WTC11 (cell line): ENCODE data around the gene RAD18. TPM values are rescaled to one million over a fixed set of nuclear protein-coding genes. Genes with fewer than 3 reads are reported as not detected.

Experiments used
- ATAC-seq: fragments of 200-7000 bp; cut with Tn5 transposase; 2 replicates; pipeline ENCODE4 v1.10.0; 2021; ENCODE audit warnings: mild to moderate bottlenecking, moderate library complexity
- CTCF ChIA-PET: fragments of 300-600 bp; sonication (Branson Sonifier 250); formaldehyde crosslinking; loops from one replicate; lab custom pipeline; 2021; ENCODE audit warnings: antibody characterized with exemption; lab: Charles Lee
- POLR2A ChIA-PET: fragments of 350-600 bp; sonication (Branson Sonifier 250); formaldehyde crosslinking; loops from one replicate; lab custom pipeline; 2021; ENCODE audit warnings: antibody characterized with exemption; lab: Charles Lee
- DNase-seq: peaks from one replicate; pipeline ENCODE4 v3.0.0; 2021; ENCODE audit warnings: low spot score
- H3K27ac Mint-ChIP-seq: 2 replicates; pipeline ENCODE4 v1.8.0; 2021; ENCODE audit warnings: mixed read lengths
- H3K27me3 Mint-ChIP-seq: 2 replicates; pipeline ENCODE4 v1.8.0; 2021; ENCODE audit warnings: low read depth, mild to moderate bottlenecking, moderate library complexity, mixed read lengths
- H3K36me3 Mint-ChIP-seq: 2 replicates; pipeline ENCODE4 v1.8.0; 2021; ENCODE audit warnings: mixed read lengths
- H3K4me1 Mint-ChIP-seq: 2 replicates; pipeline ENCODE4 v1.8.0; 2022; ENCODE audit warnings: mixed read lengths
- H3K4me3 Mint-ChIP-seq: 2 replicates; pipeline ENCODE4 v1.8.0; 2021; ENCODE audit warnings: mild to moderate bottlenecking, moderate library complexity, mixed read lengths
- H3K9me3 Mint-ChIP-seq: 2 replicates; pipeline ENCODE4 v1.8.0; 2021; ENCODE audit warnings: mixed read lengths
- ATF2 ChIP-seq: sonication (generic); formaldehyde crosslinking; IDR thresholded peaks from 2 replicates; pipeline ENCODE4 v1.8.1; 2022; ENCODE audit warnings: low read depth, missing genetic modification reagents, borderline replicate concordance
- ATF3 ChIP-seq: sonication (generic); formaldehyde crosslinking; conservative IDR thresholded peaks from 2 replicates; pipeline ENCODE4 v1.8.1; 2022; ENCODE audit warnings: mild to moderate bottlenecking, missing genetic modification reagents
- CREM ChIP-seq: sonication (generic); formaldehyde crosslinking; IDR thresholded peaks from 2 replicates; pipeline ENCODE4 v1.8.1; 2022; ENCODE audit warnings: mild to moderate bottlenecking, missing genetic modification reagents, moderate library complexity
- ELF4 ChIP-seq: sonication (generic); formaldehyde crosslinking; IDR thresholded peaks from 2 replicates; pipeline ENCODE4 v1.8.1; 2022; ENCODE audit warnings: low read depth, mild to moderate bottlenecking, moderate library complexity, missing genetic modification reagents
- ESRRA ChIP-seq: sonication (generic); formaldehyde crosslinking; IDR thresholded peaks from 2 replicates; pipeline ENCODE4 v1.8.1; 2022; ENCODE audit warnings: mild to moderate bottlenecking, missing genetic modification reagents, borderline replicate concordance
- GABPB1 ChIP-seq: sonication (generic); formaldehyde crosslinking; IDR thresholded peaks from 2 replicates; pipeline ENCODE4 v1.8.1; 2023; ENCODE audit warnings: mild to moderate bottlenecking, missing genetic modification reagents
- IRF1 ChIP-seq: sonication (generic); formaldehyde crosslinking; IDR thresholded peaks from 2 replicates; pipeline ENCODE4 v1.8.0; 2023; ENCODE audit warnings: missing genetic modification reagents
- IRF2 ChIP-seq: sonication (generic); formaldehyde crosslinking; IDR thresholded peaks from 2 replicates; pipeline ENCODE4 v1.8.0; 2022; ENCODE audit warnings: low read depth, missing genetic modification reagents, borderline replicate concordance
- JAZF1 ChIP-seq: fragments of 250-450 bp; sonication (Bioruptor Pico); IDR thresholded peaks from 2 replicates; pipeline ENCODE4 v1.9.0; 2021; ENCODE audit warnings: moderate library complexity, mild to moderate bottlenecking, inconsistent platforms
- NFATC4 ChIP-seq: fragments of 250-450 bp; sonication (Bioruptor Pico); IDR thresholded peaks from 2 replicates; pipeline ENCODE4 v1.9.0; 2021; ENCODE audit warnings: mild to moderate bottlenecking
- NFE2L1 ChIP-seq: sonication (generic); formaldehyde crosslinking; IDR thresholded peaks from 2 replicates; pipeline ENCODE4 v1.8.1; 2023; ENCODE audit warnings: missing genetic modification reagents
- NFYB ChIP-seq: sonication (generic); formaldehyde crosslinking; conservative IDR thresholded peaks from 2 replicates; pipeline ENCODE4 v1.8.0; 2022; ENCODE audit warnings: low read depth, missing genetic modification reagents
- NR3C1 ChIP-seq: sonication (generic); formaldehyde crosslinking; conservative IDR thresholded peaks from 2 replicates; pipeline ENCODE4 v1.8.1; 2023; ENCODE audit warnings: low read depth, mild to moderate bottlenecking, missing genetic modification reagents
- PRDM15 ChIP-seq: sonication (generic); formaldehyde crosslinking; IDR thresholded peaks from 2 replicates; pipeline ENCODE4 v1.8.0; 2022; ENCODE audit warnings: missing genetic modification reagents
- SP1 ChIP-seq: sonication (generic); formaldehyde crosslinking; conservative IDR thresholded peaks from 2 replicates; pipeline ENCODE4 v1.8.1; 2022; ENCODE audit warnings: missing genetic modification reagents
- USF1 ChIP-seq: sonication (generic); formaldehyde crosslinking; IDR thresholded peaks from 2 replicates; pipeline ENCODE4 v1.8.0; 2022; ENCODE audit warnings: mild to moderate bottlenecking, missing genetic modification reagents
- ZNF138 ChIP-seq: sonication (generic); formaldehyde crosslinking; conservative IDR thresholded peaks from 2 replicates; pipeline ENCODE4 v1.8.1; 2022; ENCODE audit warnings: mild to moderate bottlenecking, moderate library complexity, missing genetic modification reagents
- ZNF232 ChIP-seq: sonication (generic); formaldehyde crosslinking; IDR thresholded peaks from 2 replicates; pipeline ENCODE4 v1.8.0; 2022; ENCODE audit warnings: mild to moderate bottlenecking, missing genetic modification reagents
- ZNF263 ChIP-seq: sonication (generic); formaldehyde crosslinking; IDR thresholded peaks from 2 replicates; pipeline ENCODE4 v1.8.1; 2022; ENCODE audit warnings: low read depth, mild to moderate bottlenecking, moderate library complexity, missing genetic modification reagents
- ZNF281 ChIP-seq: sonication (generic); formaldehyde crosslinking; IDR thresholded peaks from 2 replicates; pipeline ENCODE4 v1.8.0; 2023; ENCODE audit warnings: mild to moderate bottlenecking, missing genetic modification reagents
- ZNF532 ChIP-seq: fragments of 250-450 bp; sonication (Bioruptor Pico); IDR thresholded peaks from 2 replicates; pipeline ENCODE4 v1.9.0; 2021; ENCODE audit warnings: mild to moderate bottlenecking, borderline replicate concordance
- total RNA-seq: library from RNA; stranded (reverse); gene quantifications from 3 replicates; pipeline ENCODE4 v1.2.3, GENCODE V29; 2021

RAD18 gene
- total RNA-seq, 1 experiment from 2014 or later, result 24.4 TPM

- H3K27me3 Mint-ChIP-seq, result no peaks in the 10 kb centered on the region; the same call in 1 of the 2 replicates
- peak overlapping the region; percentile 95 for H3K4me3 Mint-ChIP-seq
- DNase-seq, result no peak
- TF ChIP-seq ATF2 (CRISPR knock-in tag) (no peak), ZNF232 (no peak), ATF3 (no peak), IRF2 (CRISPR knock-in tag) (no peak), ZNF263 (CRISPR knock-in tag) (no peak), NFE2L1 (CRISPR knock-in tag) (no peak), ZNF281 (CRISPR knock-in tag) (no peak)
- no peak for ATAC-seq
- H3K36me3 Mint-ChIP-seq, result peaks cover 14% of the 10 kb centered on the region
- POLR2A ChIA-PET, result no interaction called here
- H3K4me1 Mint-ChIP-seq, result peaks cover 33% of the 10 kb centered on the region
- CTCF ChIA-PET, result interaction anchor here (1.6 kb wide), 1 partner anchor 26 kb away, joined by 4 read pairs; no protein-coding TSS in a partner anchor
- no peaks in the 10 kb centered on the region for H3K9me3 Mint-ChIP-seq
- H3K27ac Mint-ChIP-seq, result peak overlapping the region; percentile 78; the same call in 1 of the 2 replicates
These were observed 928 bp downstream of the RAD18 start for GRCh38 chr3:8962226-8962861.

- DNase-seq (no peak), ATAC-seq (no peak)
- Mint-ChIP-seq H3K27ac (no peak overlapping the region), H3K9me3 (no peaks in the 10 kb centered on the region), H3K4me3 (no peak overlapping the region), H3K4me1 (peaks cover 22% of the 10 kb centered on the region), H3K36me3 (peaks cover 24% of the 10 kb centered on the region), H3K27me3 (no peaks in the 10 kb centered on the region)
- ChIA-PET CTCF (interaction anchor here (1.1 kb wide), 1 partner anchor 28 kb away, joined by 3 read pairs; no protein-coding TSS in a partner anchor), POLR2A (no interaction called here)
- TF ChIP-seq IRF1 (CRISPR knock-in tag) (no peak), NR3C1 (no peak), USF1 (CRISPR knock-in tag) (no peak), NFATC4 (CRISPR knock-in tag) (no peak), ZNF532 (CRISPR knock-in tag) (no peak), ZNF138 (no peak), ESRRA (CRISPR knock-in tag) (no peak), SP1 (CRISPR knock-in tag) (no peak), PRDM15 (CRISPR knock-in tag) (no peak), ELF4 (CRISPR knock-in tag) (no peak), NFYB (CRISPR knock-in tag) (no peak), GABPB1 (CRISPR knock-in tag) (no peak), CREM (no peak), JAZF1 (no peak)
These were observed 3.6 kb downstream of the RAD18 start for GRCh38 chr3:8959668-8960067.
